Peyer's patch (tissue), 4 donors: ENCODE measurements around the gene PEDS1.

ENCODE experiments used
- POLR2A ChIP-seq, 2 donors: fragments of 450-650 bp; IDR thresholded peaks; one replicate each; pipeline ENCODE4 v1.5.1; 2017; ENCODE audit warnings: antibody characterized with exemption in 2 of 2, mild to moderate bottlenecking in 2 of 2, moderate library complexity in 2 of 2
- TF ChIP-seq, protein P1 (sequence below), 6 experiments: fragments of 450-650 bp in 4 of 6; fragments of 200-600 bp in 2 of 6; sonication (generic) in 1 of 6; IDR thresholded peaks; one replicate each; pipeline ENCODE4 v1.5.1; 2017 to 2019; ENCODE audit warnings: antibody characterized with exemption in 6 of 6, mild to moderate bottlenecking in 3 of 6, moderate library complexity in 1 of 6

DNA sequence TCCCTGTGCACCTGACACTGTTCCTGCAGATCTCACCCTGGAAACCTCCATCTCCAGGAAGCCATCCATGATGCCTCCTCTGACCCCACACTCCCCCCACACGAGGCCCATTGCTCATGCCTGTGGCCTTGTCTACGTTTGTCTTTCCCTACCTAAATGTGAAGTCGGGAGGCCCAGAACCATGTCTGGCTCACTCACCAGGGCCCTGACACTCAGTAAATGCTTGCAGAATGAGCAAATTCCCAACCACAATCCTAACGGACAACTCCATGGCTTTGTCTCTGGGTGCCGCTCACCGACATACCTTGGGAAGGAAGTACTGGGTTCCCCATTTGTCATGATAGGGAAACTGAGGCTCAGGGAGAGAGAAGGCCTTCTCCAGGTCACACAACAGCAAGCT is 7.3 kb downstream of the PEDS1 start:
- TF ChIP-seq, protein P1, sequence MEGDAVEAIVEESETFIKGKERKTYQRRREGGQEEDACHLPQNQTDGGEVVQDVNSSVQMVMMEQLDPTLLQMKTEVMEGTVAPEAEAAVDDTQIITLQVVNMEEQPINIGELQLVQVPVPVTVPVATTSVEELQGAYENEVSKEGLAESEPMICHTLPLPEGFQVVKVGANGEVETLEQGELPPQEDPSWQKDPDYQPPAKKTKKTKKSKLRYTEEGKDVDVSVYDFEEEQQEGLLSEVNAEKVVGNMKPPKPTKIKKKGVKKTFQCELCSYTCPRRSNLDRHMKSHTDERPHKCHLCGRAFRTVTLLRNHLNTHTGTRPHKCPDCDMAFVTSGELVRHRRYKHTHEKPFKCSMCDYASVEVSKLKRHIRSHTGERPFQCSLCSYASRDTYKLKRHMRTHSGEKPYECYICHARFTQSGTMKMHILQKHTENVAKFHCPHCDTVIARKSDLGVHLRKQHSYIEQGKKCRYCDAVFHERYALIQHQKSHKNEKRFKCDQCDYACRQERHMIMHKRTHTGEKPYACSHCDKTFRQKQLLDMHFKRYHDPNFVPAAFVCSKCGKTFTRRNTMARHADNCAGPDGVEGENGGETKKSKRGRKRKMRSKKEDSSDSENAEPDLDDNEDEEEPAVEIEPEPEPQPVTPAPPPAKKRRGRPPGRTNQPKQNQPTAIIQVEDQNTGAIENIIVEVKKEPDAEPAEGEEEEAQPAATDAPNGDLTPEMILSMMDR (IDR thresholded peaks at IDR 0.05): no peak
- TF ChIP-seq POLR2A (IDR thresholded peaks at IDR 0.05): no peak
